H9 (cell line): ENCODE results near the gene LRRC36. TPM values are rescaled to one million over a fixed set of nuclear protein-coding genes. Genes with fewer than 3 reads are reported as not detected.
A peak's percentile ranks its signal among the peaks of the same experiment; 100 is the strongest.

Experiments used
- DNase-seq: peaks from one replicate; pipeline ENCODE4 v3.0.0-alpha.2; 2017
- H2AFZ ChIP-seq: one replicate; pipeline ENCODE4 v1.6.1; 2013; ENCODE audit warnings: mild to moderate bottlenecking, low read length, control low read depth, moderate library complexity
- H2AK5ac ChIP-seq: 2 replicates; pipeline ENCODE4 v1.6.1; 2013; ENCODE audit warnings: low read length, control low read depth, mixed read lengths; ENCODE audit not compliant: insufficient read length
- H2BK120ac ChIP-seq: one replicate; pipeline ENCODE4 v1.6.1; 2013; ENCODE audit warnings: low read depth, mild to moderate bottlenecking, low read length, control low read depth, inconsistent platforms; ENCODE audit not compliant: poor library complexity, severe bottlenecking
- H2BK12ac ChIP-seq: 2 replicates; pipeline ENCODE4 v1.6.1; 2013; ENCODE audit warnings: low read length, control low read depth, mixed read lengths, low read depth; ENCODE audit not compliant: insufficient read length
- H2BK15ac ChIP-seq: 2 replicates; pipeline ENCODE4 v1.6.1; 2013; ENCODE audit warnings: low read depth, low read length, control low read depth
- H2BK20ac ChIP-seq: one replicate; pipeline ENCODE4 v1.6.1; 2013; ENCODE audit warnings: low read depth, mild to moderate bottlenecking, low read length, control low read depth, inconsistent platforms; ENCODE audit not compliant: poor library complexity, severe bottlenecking
- H2BK5ac ChIP-seq: 2 replicates; pipeline ENCODE4 v1.6.1; 2013; ENCODE audit warnings: low read length, control low read depth, mixed read lengths; ENCODE audit not compliant: insufficient read length
- H3K14ac ChIP-seq: 2 replicates; pipeline ENCODE4 v1.6.1; 2013; ENCODE audit warnings: low read length, control low read depth; ENCODE audit not compliant: insufficient read depth
- H3K18ac ChIP-seq: 2 replicates; pipeline ENCODE4 v1.6.1; 2013; ENCODE audit warnings: low read depth, mild to moderate bottlenecking, mixed read lengths, low read length, control low read depth; ENCODE audit not compliant: insufficient read length
- H3K23ac ChIP-seq: 2 replicates; pipeline ENCODE4 v1.6.1; 2013; ENCODE audit warnings: low read length, control low read depth, mixed read lengths, low read depth; ENCODE audit not compliant: insufficient read length
- H3K23me2 ChIP-seq: 2 replicates; pipeline ENCODE4 v1.6.1; 2013; ENCODE audit warnings: low read depth, mild to moderate bottlenecking, mixed read lengths, low read length, control low read depth; ENCODE audit not compliant: insufficient read length, poor library complexity, severe bottlenecking
- H3K27ac ChIP-seq: 2 replicates; pipeline ENCODE4 v1.5.1; 2013; ENCODE audit warnings: low read length, control low read depth, mixed read lengths, low read depth; ENCODE audit not compliant: insufficient read length
- H3K27me3 ChIP-seq: 2 replicates; pipeline ENCODE4 v1.6.1; 2013; ENCODE audit warnings: low read length, control low read depth, inconsistent platforms; ENCODE audit not compliant: insufficient read depth
- H3K4ac ChIP-seq: 2 replicates; pipeline ENCODE4 v1.6.1; 2013; ENCODE audit warnings: low read depth, mild to moderate bottlenecking, control low read depth, inconsistent platforms, low read length, moderate library complexity
- H3K4me1 ChIP-seq: 2 replicates; pipeline ENCODE4 v1.6.1; 2013; ENCODE audit warnings: low read length, control low read depth, inconsistent platforms; ENCODE audit not compliant: insufficient read depth
- H3K4me2 ChIP-seq: 2 replicates; pipeline ENCODE4 v1.6.1; 2013; ENCODE audit warnings: low read length, control low read depth, mixed read lengths; ENCODE audit not compliant: insufficient read length, insufficient read depth
- H3K56ac ChIP-seq: 2 replicates; pipeline ENCODE4 v1.6.1; 2013; ENCODE audit warnings: low read depth, mild to moderate bottlenecking, mixed read lengths, low read length, control low read depth; ENCODE audit not compliant: insufficient read length
- H3K79me1 ChIP-seq: 2 replicates; pipeline ENCODE4 v1.6.1; 2013; ENCODE audit warnings: low read depth, mild to moderate bottlenecking, moderate library complexity, low read length, control low read depth, inconsistent platforms; ENCODE audit not compliant: insufficient read depth, poor library complexity, severe bottlenecking
- H3K79me2 ChIP-seq: 2 replicates; pipeline ENCODE4 v1.6.1; 2013; ENCODE audit warnings: low read length, control low read depth, inconsistent platforms; ENCODE audit not compliant: insufficient read depth
- H3K9ac ChIP-seq: 2 replicates; pipeline ENCODE4 v1.6.1; 2013; ENCODE audit warnings: low read length, control low read depth, mixed read lengths; ENCODE audit not compliant: insufficient read length; ENCODE audit errors: extremely low read depth
- H3K9me3 ChIP-seq: one replicate; pipeline ENCODE4 v1.6.1; 2013; ENCODE audit warnings: low read depth, low read length, inconsistent platforms; ENCODE audit not compliant: control insufficient read depth
- H3T11ph ChIP-seq: one replicate; pipeline ENCODE4 v1.6.1; 2013; ENCODE audit warnings: mild to moderate bottlenecking, low read length, control low read depth, inconsistent platforms
- H4K20me1 ChIP-seq: one replicate; pipeline ENCODE4 v1.6.1; 2013; ENCODE audit not compliant: control insufficient read depth, insufficient read length, insufficient read depth
- H4K5ac ChIP-seq: 2 replicates; pipeline ENCODE4 v1.6.1; 2013; ENCODE audit warnings: low read depth, mild to moderate bottlenecking, mixed read lengths, low read length, control low read depth; ENCODE audit not compliant: insufficient read length
- H4K8ac ChIP-seq: replicated peaks from 2 replicates; pipeline ENCODE4 v1.6.1; 2013; ENCODE audit warnings: low read length, control low read depth, mixed read lengths, low read depth; ENCODE audit not compliant: insufficient read length
- H4K91ac ChIP-seq: 2 replicates; pipeline ENCODE4 v1.6.1; 2013; ENCODE audit warnings: low read depth, mild to moderate bottlenecking, moderate library complexity, mixed read lengths, low read length, control low read depth; ENCODE audit not compliant: insufficient read length
- H3K27ac Mint-ChIP-seq, 3 experiments: 2 replicates in 2 of 3; 3 replicates in 1 of 3; pipeline ENCODE4 v1.8.0; 2020 to 2021; ENCODE audit warnings: mixed read lengths in 3 of 3, mild to moderate bottlenecking in 1 of 3, moderate library complexity in 1 of 3
- H3K27me3 Mint-ChIP-seq: 2 replicates; pipeline ENCODE4 v1.8.0; 2021; ENCODE audit warnings: low read depth, mild to moderate bottlenecking, moderate library complexity, mixed read lengths
- H3K36me3 Mint-ChIP-seq, 3 experiments: 2 replicates in 2 of 3; 3 replicates in 1 of 3; pipeline ENCODE4 v1.8.0; 2020 to 2021; ENCODE audit warnings: low read depth in 3 of 3, mixed read lengths in 3 of 3; ENCODE audit not compliant: insufficient read depth in 1 of 3
- H3K4me1 Mint-ChIP-seq, 2 experiments: 2 replicates each; pipeline ENCODE4 v1.8.0; 2020; ENCODE audit warnings: mixed read lengths in 2 of 2
- H3K4me3 Mint-ChIP-seq, 2 experiments: 2 replicates in 1 of 2; 3 replicates in 1 of 2; pipeline ENCODE4 v1.8.0; 2020 to 2021; ENCODE audit warnings: mild to moderate bottlenecking in 2 of 2, mixed read lengths in 2 of 2, moderate library complexity in 1 of 2
- H3K9me3 Mint-ChIP-seq, 2 experiments: 2 replicates in 1 of 2; 3 replicates in 1 of 2; pipeline ENCODE4 v1.8.0; 2020; ENCODE audit warnings: mild to moderate bottlenecking in 2 of 2, mixed read lengths in 2 of 2, moderate library complexity in 1 of 2
- CTCF ChIP-seq: fragments of 200-600 bp; sonication (generic); conservative IDR thresholded peaks from 3 replicates; pipeline ENCODE4 v1.8.0; 2021; ENCODE audit warnings: antibody characterized with exemption, mild to moderate bottlenecking
- WGBS: extraction: QIAGEN DNeasy Blood & Tissue Kit; methylation state at CpG from one replicate; pipeline ENCODE4 v1.1.7; 2013; ENCODE audit warnings: missing lambda C conversion rate, low lambda C conversion rate, mixed read lengths; ENCODE audit not compliant: insufficient read length; ENCODE audit errors: extremely low coverage; 5-methylcytosine and 5-hydroxymethylcytosine counted together
- total RNA-seq: library from RNA; stranded (reverse); gene quantifications from 2 replicates; pipeline ENCODE4 v1.2.1, GENCODE V29; 2021

The LRRC36 gene
- total RNA-seq, 1 experiment from 2014 or later, result not detected

- Histone ChIP-seq H3K79me2 (no peaks in the 10 kb centered on the region), H3K79me1 (no peaks in the 10 kb centered on the region), H2BK20ac (no peak overlapping the region), H3K9me3 (no peaks in the 10 kb centered on the region), H2BK15ac (no peak overlapping the region), H2AK5ac (no peak overlapping the region), H4K20me1 (no peaks in the 10 kb centered on the region), H3K27me3 (no peaks in the 10 kb centered on the region), H2BK5ac (no peak overlapping the region), H4K91ac (no peak overlapping the region), H3T11ph (no peak overlapping the region), H3K23me2 (peaks cover 6% of the 10 kb centered on the region), H3K27ac (no peak overlapping the region), H2BK120ac (no peak overlapping the region), H3K23ac (no peak overlapping the region), H4K5ac (no peak overlapping the region), H3K4ac (no peak overlapping the region), H2AFZ (no peak overlapping the region), H4K8ac (no peak overlapping the region), H3K14ac (no peak overlapping the region), H3K4me2 (peak overlapping the region; percentile 41), H3K9ac (no peak overlapping the region), H3K18ac (no peak overlapping the region), H2BK12ac (no peak overlapping the region), H3K4me1 (no peaks in the 10 kb centered on the region), H3K56ac (no peak overlapping the region)
- H3K4me3 Mint-ChIP-seq, result peak overlapping the region; percentile 70 to 81
- TF ChIP-seq CTCF, result no peak; the same call in 2 of the 3 replicates
- peaks cover 3% of the 10 kb centered on the region in 2 experiments; a peak in 3 of 4 replicates for H3K4me1 Mint-ChIP-seq
- peaks cover 12% of the 10 kb centered on the region for H3K27me3 Mint-ChIP-seq
- H3K9me3 Mint-ChIP-seq, result no peaks in the 10 kb centered on the region
- no peak overlapping the region for H3K27ac Mint-ChIP-seq
- no peak for DNase-seq
- peaks cover 0 to 12% (median 4%) of the 10 kb centered on the region in 3 experiments; a peak in 3 of 7 replicates for H3K36me3 Mint-ChIP-seq
- WGBS, result no CpG with 5 or more reads among the region's 13 CpGs
Measured at GRCh38 chr16:67277999-67278772, 48.4 kb upstream of the LRRC36 start.
